Measurements from ENCODE around the gene TMEM185B.

Gene TMEM185B

DNA sequence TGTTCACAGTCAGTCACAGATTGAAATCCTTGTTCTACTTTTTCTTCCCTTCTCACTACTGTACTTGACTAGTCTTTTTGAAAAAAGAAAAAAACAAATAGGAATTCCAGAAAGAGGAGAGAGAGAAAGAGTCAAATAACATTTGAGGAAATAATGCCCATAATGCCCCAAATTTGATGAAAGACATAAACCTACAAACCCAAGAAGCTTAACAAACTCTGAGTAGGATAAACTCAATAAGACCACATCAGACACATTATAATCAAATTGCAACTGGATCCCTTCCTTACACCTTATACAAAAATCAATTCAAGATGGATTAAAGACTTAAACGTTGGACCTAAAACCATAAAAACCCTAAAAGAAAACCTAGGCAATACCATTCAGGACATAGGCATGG, 30.9 kb downstream of the TMEM185B start:
- CTCF ChIA-PET = interaction anchor here (0.7 to 0.8 kb wide), 2 partner anchors 14 to 18 kb away, joined by 4 read pairs; no protein-coding TSS in a partner anchor
- TF ChIP-seq, protein P1, sequence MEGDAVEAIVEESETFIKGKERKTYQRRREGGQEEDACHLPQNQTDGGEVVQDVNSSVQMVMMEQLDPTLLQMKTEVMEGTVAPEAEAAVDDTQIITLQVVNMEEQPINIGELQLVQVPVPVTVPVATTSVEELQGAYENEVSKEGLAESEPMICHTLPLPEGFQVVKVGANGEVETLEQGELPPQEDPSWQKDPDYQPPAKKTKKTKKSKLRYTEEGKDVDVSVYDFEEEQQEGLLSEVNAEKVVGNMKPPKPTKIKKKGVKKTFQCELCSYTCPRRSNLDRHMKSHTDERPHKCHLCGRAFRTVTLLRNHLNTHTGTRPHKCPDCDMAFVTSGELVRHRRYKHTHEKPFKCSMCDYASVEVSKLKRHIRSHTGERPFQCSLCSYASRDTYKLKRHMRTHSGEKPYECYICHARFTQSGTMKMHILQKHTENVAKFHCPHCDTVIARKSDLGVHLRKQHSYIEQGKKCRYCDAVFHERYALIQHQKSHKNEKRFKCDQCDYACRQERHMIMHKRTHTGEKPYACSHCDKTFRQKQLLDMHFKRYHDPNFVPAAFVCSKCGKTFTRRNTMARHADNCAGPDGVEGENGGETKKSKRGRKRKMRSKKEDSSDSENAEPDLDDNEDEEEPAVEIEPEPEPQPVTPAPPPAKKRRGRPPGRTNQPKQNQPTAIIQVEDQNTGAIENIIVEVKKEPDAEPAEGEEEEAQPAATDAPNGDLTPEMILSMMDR (conservative IDR thresholded peaks at IDR 0.05; ENCODE audit: low read depth) = no peak
- POLR2A ChIA-PET (ENCODE audit: low non-redundant PET) = no interaction called here
- no peak for DNase-seq (ENCODE audit: low spot score)
- H3K27ac ChIP-seq = no peak overlapping the region

DNA sequence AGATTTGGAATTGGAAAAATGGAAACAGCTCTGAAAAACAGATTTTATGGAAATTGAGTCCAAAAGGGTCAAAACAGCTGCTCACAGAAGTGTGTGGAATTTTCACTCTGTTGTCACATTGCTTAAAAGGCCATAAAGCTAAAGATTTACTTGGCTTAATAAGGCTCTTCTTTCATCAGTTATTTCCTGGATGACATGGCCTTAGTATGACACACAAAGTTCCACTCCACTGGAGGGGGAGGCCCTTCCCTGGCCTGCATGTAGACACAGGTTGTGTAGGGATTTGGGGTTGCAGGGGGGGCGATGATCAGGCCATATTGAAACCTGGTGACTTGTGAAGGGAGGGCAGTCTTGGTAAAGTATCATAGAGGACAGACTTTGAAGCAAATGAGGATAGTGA, 34.0 kb downstream of the TMEM185B start:
- CTCF ChIA-PET = interaction anchor here (0.7 kb wide), 1 partner anchor 491 kb away, joined by 3 read pairs; no protein-coding TSS in a partner anchor

GRCh38 chr2:120182019-120182560, 41.1 kb downstream of the TMEM185B start:
- DNase-seq (ENCODE audit: low spot score) = no peak
- H3K27ac ChIP-seq = no peak overlapping the region
- ChIA-PET CTCF (no interaction called here), POLR2A (ENCODE audit: low non-redundant PET) (no interaction called here)
- TF ChIP-seq, protein P1 (conservative IDR thresholded peaks at IDR 0.05; ENCODE audit: low read depth) = no peak

More for the DNA sequence above, 34.0 kb downstream of the TMEM185B start:
- no peak overlapping the region for H3K27ac ChIP-seq
- POLR2A ChIA-PET (ENCODE audit: low non-redundant PET) = interaction anchor here (0.7 kb wide), 1 partner anchor 12 kb away, joined by 5 read pairs; no protein-coding TSS in a partner anchor
- TF ChIP-seq, protein P1 (conservative IDR thresholded peaks at IDR 0.05; ENCODE audit: low read depth) = no peak
- no peak for DNase-seq (ENCODE audit: low spot score)

DNA sequence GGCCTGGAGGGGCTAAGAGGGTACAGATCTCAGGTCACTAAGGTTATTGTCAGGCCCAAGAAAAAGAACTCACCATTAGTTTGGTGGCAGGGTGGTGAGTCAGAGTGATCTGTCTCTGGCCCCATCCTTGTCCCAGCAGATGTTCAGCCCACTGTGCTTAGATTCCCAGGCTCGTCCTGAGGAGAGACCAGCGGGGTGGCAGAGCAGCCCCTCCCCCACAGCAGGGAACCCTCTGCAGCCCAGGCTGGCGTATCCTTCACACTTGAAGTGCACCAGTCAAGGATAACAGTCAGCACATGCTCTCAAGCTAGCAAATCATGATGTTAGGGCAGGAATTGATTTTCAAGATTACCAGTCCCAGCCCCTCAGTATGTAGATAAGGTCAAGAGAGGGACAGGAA, 43.1 kb downstream of the TMEM185B start:
- POLR2A ChIA-PET (ENCODE audit: low non-redundant PET) = no interaction called here
- DNase-seq (ENCODE audit: low spot score) = no peak
- H3K27ac ChIP-seq = no peak overlapping the region
- TF ChIP-seq, protein P1 (conservative IDR thresholded peaks at IDR 0.05; ENCODE audit: low read depth) = no peak
- CTCF ChIA-PET = no interaction called here

GRCh38 chr2:120179396-120179795, 43.8 kb downstream of the TMEM185B start:
- TF ChIP-seq, protein P1 (conservative IDR thresholded peaks at IDR 0.05; ENCODE audit: low read depth) = no peak
- ChIA-PET CTCF (no interaction called here), POLR2A (ENCODE audit: low non-redundant PET) (no interaction called here)
- no peak for DNase-seq (ENCODE audit: low spot score)
- H3K27ac ChIP-seq = no peak overlapping the region

DNA sequence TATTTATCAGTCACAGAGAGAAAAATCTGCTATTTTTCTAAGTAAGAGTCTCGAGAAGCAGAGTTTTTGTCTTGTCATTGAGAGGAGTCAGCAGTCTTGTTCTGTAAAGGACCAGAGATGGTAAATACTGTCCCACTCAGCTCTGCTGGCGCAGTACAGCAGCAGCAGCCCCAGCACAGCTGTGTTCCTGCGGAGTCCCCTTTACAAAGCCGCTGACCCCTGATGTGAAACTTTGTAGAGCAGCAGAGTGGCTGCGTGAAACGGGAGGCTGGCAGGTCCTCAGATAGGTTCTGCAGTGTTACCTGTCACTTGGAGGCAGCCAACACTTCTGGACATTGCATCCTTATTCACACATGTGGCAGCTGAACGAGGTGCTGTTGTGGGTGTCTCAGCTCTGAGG, 45.2 kb downstream of the TMEM185B start:
- DNase-seq (ENCODE audit: low spot score) = no peak
- TF ChIP-seq, protein P1 (conservative IDR thresholded peaks at IDR 0.05; ENCODE audit: low read depth) = no peak
- ChIA-PET CTCF (interaction anchor here (0.6 kb wide), 1 partner anchor 14 kb away, joined by 4 read pairs; no protein-coding TSS in a partner anchor), POLR2A (ENCODE audit: low non-redundant PET) (no interaction called here)
- H3K27ac ChIP-seq = peak overlapping the region; percentile 24; the same call in 1 of the 2 replicates

All from RWPE1 (cell line).